Subcutaneous abdominal adipose tissue (tissue), 5 donors: ENCODE results near the gene EHBP1.

Source experiments
- H3K27ac ChIP-seq: one replicate; pipeline ENCODE4 v1.7.0; 2013; ENCODE audit warnings: low read depth, mild to moderate bottlenecking, inconsistent platforms, low read length, moderate library complexity
- H3K27me3 ChIP-seq, 5 donors: one replicate each; pipeline ENCODE4 v1.7.0; 2013; ENCODE audit warnings: low read length in 5 of 5, inconsistent platforms in 1 of 5; ENCODE audit not compliant: control insufficient read depth in 5 of 5, insufficient read depth in 4 of 5
- H3K36me3 ChIP-seq, 5 donors: one replicate each; pipeline ENCODE4 v1.7.0; 2013; ENCODE audit warnings: low read length in 5 of 5; ENCODE audit not compliant: control insufficient read depth in 5 of 5, insufficient read depth in 5 of 5
- H3K4me1 ChIP-seq, 5 donors: one replicate each; pipeline ENCODE4 v1.7.0; 2013; ENCODE audit warnings: low read length in 5 of 5, mild to moderate bottlenecking in 3 of 5, moderate library complexity in 1 of 5; ENCODE audit not compliant: control insufficient read depth in 5 of 5, insufficient read depth in 5 of 5
- H3K4me3 ChIP-seq, 5 donors: one replicate each; pipeline ENCODE4 v1.7.0; 2013; ENCODE audit warnings: low read length in 5 of 5, low read depth in 1 of 5
- H3K9ac ChIP-seq, 5 donors: one replicate each; pipeline ENCODE4 v1.7.0; 2013; ENCODE audit warnings: low read length in 5 of 5, mild to moderate bottlenecking in 4 of 5, moderate library complexity in 3 of 5
- H3K9me3 ChIP-seq, 5 donors: one replicate each; pipeline ENCODE4 v1.7.0; 2013; ENCODE audit warnings: low read length in 5 of 5; ENCODE audit not compliant: control insufficient read depth in 5 of 5
- donor health status: healthy.
- donor health status: healthy.
- donor health status: healthy.
- donor health status: healthy.
- donor health status: healthy.

EHBP1 gene

DNA sequence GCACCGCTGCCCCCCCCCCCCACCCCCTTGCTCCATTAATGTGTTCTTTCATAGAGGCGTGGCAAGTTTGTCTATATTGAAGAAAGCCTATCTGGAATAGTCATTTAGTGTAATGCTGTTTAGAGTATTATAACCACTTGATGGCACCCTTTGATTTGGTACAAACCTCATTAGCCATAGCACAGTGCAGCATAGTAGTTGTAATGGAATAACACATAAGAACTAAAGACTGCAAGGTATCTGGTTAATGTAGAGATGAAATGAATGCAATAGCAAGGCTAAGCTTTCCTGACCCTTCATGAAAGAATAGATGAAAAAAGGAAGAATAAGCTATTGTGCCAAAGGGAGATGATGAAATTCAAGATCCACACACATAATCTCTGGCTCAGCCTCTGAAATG is 81.9 kb downstream of the EHBP1 start:
- H3K27me3 ChIP-seq = no peaks in the 10 kb centered on the region
- H3K4me3 ChIP-seq = no peak overlapping the region
- no peaks in the 10 kb centered on the region for H3K36me3 ChIP-seq
- no peak overlapping the region for H3K27ac ChIP-seq
- no peak overlapping the region for H3K9ac ChIP-seq
- H3K4me1 ChIP-seq = peaks cover 0 to 56% (median 32%) of the 10 kb centered on the region in 5 donors
- peaks cover 0 to 3% (median 0%) of the 10 kb centered on the region in 5 donors for H3K9me3 ChIP-seq

DNA sequence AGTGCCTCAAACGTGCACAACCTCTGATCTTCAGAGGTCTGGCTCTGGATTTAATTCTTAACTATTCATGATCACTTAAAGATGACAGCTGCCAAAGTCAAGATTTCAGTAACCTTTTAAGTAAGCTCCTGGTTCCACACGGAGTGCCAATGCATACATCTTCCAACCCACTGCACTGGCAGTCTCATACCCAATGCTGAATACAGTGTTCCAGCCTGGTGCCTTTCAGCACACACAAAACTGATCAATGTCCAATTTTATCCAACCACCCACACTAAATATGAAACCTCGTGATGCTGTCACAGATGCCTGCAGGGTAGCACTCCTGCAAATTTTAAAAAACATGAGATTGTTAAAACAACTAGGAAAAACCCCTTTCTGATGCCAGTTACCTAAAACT is 84.0 kb downstream of the EHBP1 start:
- Histone ChIP-seq H3K36me3 (no peaks in the 10 kb centered on the region), H3K4me1 (peaks cover 0 to 42% (median 20%) of the 10 kb centered on the region in 5 donors), H3K9me3 (no peaks in the 10 kb centered on the region), H3K27ac (peak overlapping the region; percentile 43), H3K4me3 (no peak overlapping the region), H3K27me3 (no peaks in the 10 kb centered on the region), H3K9ac (no peak overlapping the region)

DNA sequence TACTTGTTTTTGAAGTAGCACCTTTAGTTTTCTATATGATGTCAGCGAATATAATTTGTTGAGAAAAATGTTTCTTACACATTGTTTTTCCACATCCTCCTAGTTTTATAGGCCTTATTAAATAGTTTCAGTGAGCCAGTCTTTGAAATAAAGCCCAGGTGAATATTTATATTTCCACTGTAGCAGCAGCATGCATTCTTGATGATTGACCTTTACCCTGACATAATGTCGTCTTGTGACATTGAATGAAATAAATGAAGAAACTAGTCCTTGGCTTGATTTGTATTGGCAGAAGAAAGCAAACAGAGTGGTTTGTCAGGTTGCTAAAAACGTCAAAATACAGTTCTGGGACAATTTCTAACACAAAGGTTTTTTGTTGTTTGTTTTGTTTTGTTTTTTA is 84.4 kb downstream of the EHBP1 start:
- Histone ChIP-seq H3K4me1 (peaks cover 0 to 39% (median 20%) of the 10 kb centered on the region in 5 donors), H3K27ac (peak overlapping the region; percentile 43), H3K4me3 (no peak overlapping the region), H3K27me3 (no peaks in the 10 kb centered on the region), H3K9me3 (no peaks in the 10 kb centered on the region), H3K36me3 (no peaks in the 10 kb centered on the region), H3K9ac (no peak overlapping the region)

DNA sequence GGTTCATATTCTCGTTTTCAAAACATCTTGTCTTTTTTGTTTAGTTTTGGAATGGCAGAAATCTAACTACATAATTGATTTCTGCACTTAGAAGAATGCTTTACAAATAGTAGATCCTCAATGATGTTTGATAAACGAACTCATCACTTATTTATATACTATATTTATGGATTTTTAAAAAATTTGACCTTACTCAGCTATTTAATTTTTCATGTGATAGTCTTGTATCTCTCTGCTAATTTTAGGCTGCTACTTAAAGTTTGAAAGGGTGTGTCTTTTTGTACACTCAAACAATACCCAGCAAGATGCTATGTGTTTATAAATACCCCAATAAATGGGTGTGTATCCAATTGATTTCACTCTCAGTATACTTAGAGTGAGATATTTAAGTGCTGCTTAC is 86.9 kb downstream of the EHBP1 start:
- Histone ChIP-seq H3K27ac (no peak overlapping the region), H3K4me1 (peaks cover 0 to 31% (median 16%) of the 10 kb centered on the region in 5 donors), H3K36me3 (no peaks in the 10 kb centered on the region), H3K27me3 (no peaks in the 10 kb centered on the region), H3K9me3 (no peaks in the 10 kb centered on the region), H3K4me3 (no peak overlapping the region), H3K9ac (no peak overlapping the region)

DNA sequence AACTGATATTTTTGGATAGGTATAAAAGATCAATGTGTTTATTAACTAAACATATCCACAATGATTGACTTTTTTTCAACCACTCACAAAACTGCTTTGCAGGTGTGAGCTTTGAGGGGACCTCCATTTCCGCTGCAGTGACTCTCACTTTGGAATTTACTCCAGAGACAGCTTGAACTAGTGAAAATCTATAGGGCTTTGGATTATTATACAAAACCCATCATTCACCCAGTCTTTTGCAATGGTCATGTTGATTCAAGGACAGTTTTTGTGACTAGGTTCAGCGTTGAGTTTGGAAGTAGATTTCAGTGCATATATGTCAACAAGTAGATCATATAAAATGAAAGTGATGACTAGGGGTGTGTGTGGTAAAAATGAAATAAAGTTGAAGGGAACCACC is 87.7 kb downstream of the EHBP1 start:
- no peak overlapping the region for H3K9ac ChIP-seq
- H3K27ac ChIP-seq = no peak overlapping the region
- no peaks in the 10 kb centered on the region for H3K9me3 ChIP-seq
- no peaks in the 10 kb centered on the region for H3K36me3 ChIP-seq
- no peak overlapping the region for H3K4me3 ChIP-seq
- peaks cover 0 to 32% (median 16%) of the 10 kb centered on the region in 5 donors for H3K4me1 ChIP-seq
- H3K27me3 ChIP-seq = no peaks in the 10 kb centered on the region

DNA sequence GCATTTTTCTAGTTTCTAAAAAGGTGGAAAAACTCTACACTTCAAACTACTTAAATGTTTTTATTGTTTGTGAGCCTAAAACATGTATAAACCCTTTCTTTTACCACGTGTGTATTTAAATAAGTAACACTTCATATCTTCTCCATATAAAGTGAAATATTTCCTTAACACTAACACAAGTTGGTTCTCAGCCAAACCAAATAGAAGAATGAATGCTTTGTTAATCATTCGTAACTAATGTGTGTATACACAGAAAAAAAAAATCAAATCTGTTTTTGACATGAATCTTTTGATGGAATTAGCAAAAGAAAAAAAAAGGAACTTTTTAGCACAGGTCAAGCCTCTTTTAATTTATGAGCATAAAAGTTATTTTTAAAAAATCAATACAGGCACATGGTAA is 89.3 kb downstream of the EHBP1 start:
- H3K27ac ChIP-seq = peak overlapping the region; percentile 14
- no peak overlapping the region for H3K4me3 ChIP-seq
- H3K9me3 ChIP-seq = no peaks in the 10 kb centered on the region
- H3K36me3 ChIP-seq = no peaks in the 10 kb centered on the region
- H3K4me1 ChIP-seq = peaks cover 0 to 19% (median 10%) of the 10 kb centered on the region in 5 donors
- no peak overlapping the region for H3K9ac ChIP-seq
- no peaks in the 10 kb centered on the region for H3K27me3 ChIP-seq

DNA sequence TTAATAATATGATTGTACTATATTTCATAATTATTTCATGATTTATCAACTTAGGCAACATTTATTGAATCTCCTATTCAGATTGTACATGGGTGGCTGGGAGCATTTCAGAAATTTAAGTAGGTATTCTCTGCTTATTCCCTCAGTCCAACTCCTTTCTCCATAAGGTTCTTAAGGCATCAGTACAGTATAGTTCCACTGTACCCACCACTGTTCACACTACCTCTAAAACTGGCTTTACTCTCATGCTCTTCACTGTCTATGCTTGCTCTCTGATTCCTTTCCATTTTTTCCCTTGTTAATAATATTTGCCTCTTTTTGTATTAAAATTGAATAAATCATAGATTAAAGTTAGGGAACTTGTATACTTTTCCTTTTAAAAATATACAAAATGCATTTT is 89.8 kb downstream of the EHBP1 start:
- Histone ChIP-seq H3K27me3 (no peaks in the 10 kb centered on the region), H3K9me3 (no peaks in the 10 kb centered on the region), H3K4me3 (no peak overlapping the region), H3K27ac (no peak overlapping the region), H3K9ac (no peak overlapping the region), H3K4me1 (peaks cover 0 to 14% (median 5%) of the 10 kb centered on the region in 5 donors), H3K36me3 (no peaks in the 10 kb centered on the region)

DNA sequence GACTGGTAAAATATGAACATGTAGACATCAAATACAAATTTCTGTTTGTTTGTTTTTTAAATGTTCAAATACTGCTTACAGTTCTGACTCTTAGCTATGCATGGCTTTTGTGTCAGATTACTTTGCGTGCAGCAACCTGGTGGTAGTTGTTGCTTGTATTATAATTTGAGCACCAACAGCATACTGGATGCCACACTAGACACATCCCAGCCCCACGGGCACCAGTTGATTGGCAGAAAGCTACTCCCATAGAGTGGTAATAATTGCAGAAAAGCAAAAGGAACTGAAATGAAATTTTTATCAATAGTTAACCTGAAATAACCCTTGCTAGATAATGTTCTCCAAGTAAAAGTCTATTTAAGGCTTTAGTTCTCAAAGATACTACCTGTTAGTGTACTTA is 91.6 kb downstream of the EHBP1 start:
- Histone ChIP-seq H3K9me3 (no peaks in the 10 kb centered on the region), H3K27me3 (no peaks in the 10 kb centered on the region), H3K4me3 (no peak overlapping the region), H3K9ac (no peak overlapping the region), H3K27ac (no peak overlapping the region), H3K36me3 (no peaks in the 10 kb centered on the region), H3K4me1 (peaks cover 0 to 10% (median 7%) of the 10 kb centered on the region in 5 donors)

DNA sequence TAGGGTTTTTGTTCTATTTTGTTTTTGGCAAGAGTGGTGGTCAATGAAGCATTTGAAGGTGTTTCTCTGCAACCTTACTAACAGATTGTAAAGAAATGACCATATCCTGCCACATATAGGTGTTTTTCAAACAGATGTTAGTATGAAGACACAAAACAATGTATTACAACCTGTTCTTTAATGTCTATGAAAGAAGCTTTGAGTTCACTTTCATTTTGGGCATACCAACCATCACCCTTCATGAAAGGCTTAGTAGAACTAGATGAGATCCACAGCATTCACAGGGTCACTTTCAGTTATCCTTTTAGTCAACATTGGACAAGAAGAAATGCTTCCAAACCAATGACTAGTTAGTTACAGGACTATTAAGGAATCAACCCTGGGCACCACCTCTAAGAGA is 95.1 kb downstream of the EHBP1 start:
- H3K36me3 ChIP-seq = peaks cover 0 to 2% (median 0%) of the 10 kb centered on the region in 5 donors
- no peaks in the 10 kb centered on the region for H3K9me3 ChIP-seq
- no peak overlapping the region for H3K4me3 ChIP-seq
- peaks cover 0 to 14% (median 6%) of the 10 kb centered on the region in 5 donors for H3K4me1 ChIP-seq
- H3K9ac ChIP-seq = no peak overlapping the region
- no peak overlapping the region for H3K27ac ChIP-seq
- no peaks in the 10 kb centered on the region for H3K27me3 ChIP-seq

DNA sequence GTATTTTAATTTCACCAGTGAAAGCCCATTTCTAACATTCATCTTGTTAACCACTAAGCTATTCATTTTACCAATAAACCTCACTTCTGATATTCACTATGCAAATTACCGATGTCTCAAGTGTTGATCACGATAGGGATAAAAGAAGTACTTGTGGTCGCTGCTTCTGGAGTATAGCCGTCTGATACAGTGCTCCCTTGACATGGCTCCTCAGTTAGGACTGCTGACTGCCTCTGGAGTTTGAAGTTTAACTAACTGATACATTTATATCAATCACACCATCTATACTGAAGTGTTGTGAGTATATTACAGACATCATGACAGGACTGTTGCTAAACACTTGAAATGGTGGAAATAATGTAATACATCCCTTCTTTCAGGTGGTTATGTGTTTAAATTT is 95.6 kb downstream of the EHBP1 start:
- Histone ChIP-seq H3K36me3 (peaks cover 0 to 7% (median 3%) of the 10 kb centered on the region in 5 donors), H3K9ac (no peak overlapping the region), H3K4me1 (peaks cover 0 to 14% (median 2%) of the 10 kb centered on the region in 5 donors), H3K27ac (no peak overlapping the region), H3K9me3 (no peaks in the 10 kb centered on the region), H3K4me3 (no peak overlapping the region), H3K27me3 (no peaks in the 10 kb centered on the region)
